Amygdala (tissue), 56 donors: ENCODE data around the gene HNRNPU.

Experiments
- DNase-seq, 56 donors: peaks; one replicate each; lab custom pipeline; 2025; lab: John Stamatoyannopoulos, UW

Gene HNRNPU

GRCh38 chr1:244813327-244813726, 51.0 kb downstream of the HNRNPU start:
- DNase-seq = no peak

GRCh38 chr1:244810221-244810620, 54.1 kb downstream of the HNRNPU start:
- DNase-seq = no peak

GRCh38 chr1:244807138-244807537, 57.2 kb downstream of the HNRNPU start:
- DNase-seq = no peak

GRCh38 chr1:244804841-244805240, 59.5 kb downstream of the HNRNPU start:
- no peak for DNase-seq

- DNase-seq = no peak
These were observed 61.6 kb downstream of the HNRNPU start for GRCh38 chr1:244802556-244803239.

GRCh38 chr1:244802041-244802440, 62.3 kb downstream of the HNRNPU start:
- no peak for DNase-seq

GRCh38 chr1:244801246-244801645, 63.1 kb downstream of the HNRNPU start:
- peak in 9 of 56 donors; percentile 3 to 29 (median 8) for DNase-seq

- no peak for DNase-seq
These were observed 63.5 kb downstream of the HNRNPU start for GRCh38 chr1:244800821-244801220.
